ENCODE data around the gene C15orf40.

C15orf40 gene

GRCh38 chr15:82995938-82996337, 15.5 kb downstream of the C15orf40 start:
- no peak for DNase-seq (ENCODE audit: low read depth, low spot score)
- in situ Hi-C loops (cut with HindIII; ENCODE audit: low sequenced_read_pairs) = no loop called here
- H3K4me3 ChIP-seq (ENCODE audit: low read depth, low read length) = no peak overlapping the region
- TF ChIP-seq CTCF (IDR thresholded peaks at IDR 0.05; ENCODE audit: low read depth, low read length) = no peak

- in situ Hi-C loops (cut with HindIII; ENCODE audit: low sequenced_read_pairs) = no loop called here
- TF ChIP-seq CTCF (IDR thresholded peaks at IDR 0.05; ENCODE audit: low read depth, low read length) = no peak
- no peak for DNase-seq (ENCODE audit: low read depth, low spot score)
- H3K4me3 ChIP-seq (ENCODE audit: low read depth, low read length) = no peak overlapping the region
These were observed 16.4 kb downstream of the C15orf40 start for GRCh38 chr15:82995076-82995475.

DNA sequence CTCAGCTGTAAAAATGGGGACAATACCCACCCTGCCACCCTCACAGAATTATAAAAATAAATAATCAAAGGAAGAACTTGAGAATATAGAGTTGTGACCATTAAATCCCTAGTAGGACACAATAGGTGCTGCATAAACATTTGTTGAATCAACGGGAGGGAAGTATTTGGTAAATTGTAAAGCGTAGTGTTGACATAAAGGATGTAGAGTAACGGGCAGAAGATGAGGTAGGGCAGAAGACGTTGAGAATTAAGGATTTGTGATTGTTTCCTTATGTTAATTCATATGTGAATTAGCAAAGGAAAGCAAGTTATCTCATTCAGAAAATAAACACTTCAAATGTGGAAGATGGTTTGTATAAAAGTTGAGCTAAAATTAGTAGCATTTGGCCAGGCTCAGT, 18.3 kb downstream of the C15orf40 start:
- TF ChIP-seq CTCF (IDR thresholded peaks at IDR 0.05; ENCODE audit: low read depth, low read length) = no peak
- H3K4me3 ChIP-seq (ENCODE audit: low read depth, low read length) = no peak overlapping the region
- DNase-seq (ENCODE audit: low read depth, low spot score) = no peak
- in situ Hi-C loops (cut with HindIII; ENCODE audit: low sequenced_read_pairs) = no loop called here

GRCh38 chr15:82992436-82992998, 18.9 kb downstream of the C15orf40 start:
- DNase-seq (ENCODE audit: low read depth, low spot score) = no peak
- no peak for TF ChIP-seq CTCF (IDR thresholded peaks at IDR 0.05; ENCODE audit: low read depth, low read length)
- in situ Hi-C loops (cut with HindIII; ENCODE audit: low sequenced_read_pairs) = no loop called here
- H3K4me3 ChIP-seq (ENCODE audit: low read depth, low read length) = no peak overlapping the region

- DNase-seq (ENCODE audit: low read depth, low spot score) = no peak
- in situ Hi-C loops (cut with HindIII; ENCODE audit: low sequenced_read_pairs) = no loop called here
- TF ChIP-seq CTCF (IDR thresholded peaks at IDR 0.05; ENCODE audit: low read depth, low read length) = no peak
- peak overlapping the region; percentile 69 for H3K4me3 ChIP-seq (ENCODE audit: low read depth, low read length)
These were observed 25.0 kb downstream of the C15orf40 start for GRCh38 chr15:82986442-82986780.

- peak; percentile 96 for DNase-seq (ENCODE audit: low read depth, low spot score)
- in situ Hi-C loops (cut with HindIII; ENCODE audit: low sequenced_read_pairs) = no loop called here
- no peak for TF ChIP-seq CTCF (IDR thresholded peaks at IDR 0.05; ENCODE audit: low read depth, low read length)
- peak within 1 kb of the TSS; percentile 69 for H3K4me3 ChIP-seq (ENCODE audit: low read depth, low read length)
These were observed 25.6 kb downstream of the C15orf40 start, which contains the start of gene RAMAC for GRCh38 chr15:82985688-82986441. Gene RAMAC, plus strand, starts transcription at chr15:82986210. Its CDS starts 2,809 bp downstream, at chr15:82989019.

Data from astrocyte of the spinal cord (primary cell).